Measurements from ENCODE around the gene RASGEF1B.

RASGEF1B gene

GRCh38 chr4:81389720-81390119 is 82.0 kb downstream of the RASGEF1B start:
- no peak for DNase-seq

- DNase-seq, result no peak
Measured at GRCh38 chr4:81380437-81380836, 91.3 kb downstream of the RASGEF1B start.

GRCh38 chr4:81378386-81378785 is 93.3 kb downstream of the RASGEF1B start:
- no peak for DNase-seq

GRCh38 chr4:81377191-81377590 is 94.5 kb downstream of the RASGEF1B start:
- DNase-seq, result no peak

- DNase-seq, result no peak
Measured at GRCh38 chr4:81376720-81377119, 95.0 kb downstream of the RASGEF1B start.
